ENCODE data around the gene EIF2S1.
A peak's percentile ranks its signal among the peaks of the same experiment; 100 is the strongest.
"Not testable (repeated sequence)": the region's sequence is repeated elsewhere in the genome, so short reads cannot be mapped to it uniquely, and the experiment has no call there.

The EIF2S1 gene

DNA sequence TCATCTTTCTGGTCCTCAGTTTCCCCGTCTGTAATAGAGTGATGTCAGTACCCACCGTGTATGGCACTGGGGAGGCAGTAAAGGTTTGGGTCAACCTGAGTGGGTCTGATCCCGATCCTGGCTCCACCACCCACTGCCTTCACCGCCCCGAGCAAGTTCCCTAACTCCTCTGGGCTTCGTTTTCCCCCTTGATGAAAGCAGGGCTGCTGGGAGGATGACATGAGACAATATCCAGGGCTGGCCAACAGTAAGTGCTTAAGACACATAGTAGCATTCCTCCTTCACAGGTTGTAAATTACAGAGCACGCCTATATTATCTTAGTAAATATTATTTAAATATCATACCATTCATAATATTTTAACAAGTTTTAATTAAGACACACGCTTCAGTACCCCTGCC lies 51.2 kb downstream of the EIF2S1 start:
- no peak for DNase-seq (ENCODE audit: low read depth in 2 of 2)

DNA sequence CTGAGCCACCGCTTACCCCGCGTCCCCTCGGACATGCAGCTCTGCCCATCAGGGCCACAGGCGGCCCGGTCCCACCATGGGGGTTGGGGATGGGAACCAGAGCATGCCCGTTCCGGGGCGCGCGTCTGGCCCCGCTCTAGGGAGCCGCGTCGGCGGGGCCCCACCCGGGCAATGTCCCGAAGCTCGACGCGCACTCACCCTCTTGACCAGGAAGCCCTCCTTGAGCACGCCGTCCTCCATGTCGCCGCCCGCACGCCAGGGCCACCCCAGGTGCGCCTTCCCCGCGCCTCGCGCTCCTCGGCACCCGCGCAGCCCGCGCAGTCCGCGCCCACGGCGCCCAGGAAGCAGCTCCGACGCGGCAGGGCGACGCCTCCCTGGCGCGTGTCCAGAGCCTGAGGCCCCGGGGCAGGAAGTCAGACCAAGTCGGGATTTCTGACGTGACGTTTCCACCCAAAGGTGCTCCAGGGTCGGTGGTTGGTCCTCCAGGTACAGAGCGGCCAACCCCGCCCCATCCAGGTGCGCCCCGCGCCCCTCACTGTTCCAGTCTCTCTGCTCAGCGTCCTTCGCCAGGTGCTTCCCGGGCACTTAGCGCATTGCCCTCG lies 51.8 kb downstream of the EIF2S1 start, which contains the start of gene PLEK2:
PLEK2 (minus strand) TSS at position 346 of the 602 bp plus-strand sequence; CDS start at position 240, 106 bp downstream.
- peak in 1 of 2 donors; percentile 12 for DNase-seq (ENCODE audit: low read depth in 2 of 2)

DNA sequence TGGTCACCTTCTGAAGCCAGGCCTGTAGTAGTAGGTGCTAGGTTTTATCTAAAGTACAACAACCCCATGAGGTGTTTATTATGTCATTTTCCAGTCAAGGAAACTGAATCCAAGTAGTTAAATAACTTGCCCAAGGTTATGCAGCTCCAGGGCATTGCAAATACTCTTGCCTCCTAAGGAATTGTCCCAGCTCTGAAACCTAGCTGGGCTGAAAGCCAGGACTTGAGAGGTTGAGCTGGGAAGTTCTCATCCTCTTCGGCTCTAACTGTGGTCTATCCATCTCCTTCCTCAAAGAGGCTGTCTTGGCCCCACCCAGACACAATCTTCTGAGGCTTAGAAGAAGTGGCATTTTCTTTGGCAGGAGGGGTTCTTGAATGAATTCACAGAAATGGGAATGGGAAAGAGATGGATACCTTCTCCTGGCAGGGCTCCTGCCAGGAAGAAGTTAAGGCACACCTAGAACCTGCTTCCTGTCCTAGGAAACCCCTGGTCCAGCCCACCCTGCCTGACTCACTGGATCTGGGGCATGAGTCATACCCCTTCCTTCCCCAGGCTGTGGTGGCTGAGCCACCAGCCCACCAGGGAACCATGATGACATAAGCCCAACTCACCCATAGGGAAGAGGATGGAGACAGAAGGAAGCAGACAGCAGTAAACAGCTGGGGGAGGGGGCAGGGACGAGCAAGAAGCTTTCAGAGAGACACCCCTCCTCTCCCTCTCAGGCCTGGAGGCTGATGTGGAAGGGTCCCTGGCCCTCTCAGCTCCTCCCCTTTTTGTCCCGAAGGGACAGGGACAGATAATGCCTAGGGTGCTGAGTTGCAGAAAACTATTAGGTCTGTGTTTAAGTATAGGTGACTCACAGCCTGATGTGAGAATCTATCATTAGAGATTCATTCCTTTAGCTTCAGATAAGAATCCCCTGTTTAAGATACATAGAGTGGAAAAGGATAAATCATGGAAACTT lies 54.0 kb downstream of the EIF2S1 start:
- peak; percentile 8 to 25 for DNase-seq (ENCODE audit: low read depth in 2 of 2)

DNA sequence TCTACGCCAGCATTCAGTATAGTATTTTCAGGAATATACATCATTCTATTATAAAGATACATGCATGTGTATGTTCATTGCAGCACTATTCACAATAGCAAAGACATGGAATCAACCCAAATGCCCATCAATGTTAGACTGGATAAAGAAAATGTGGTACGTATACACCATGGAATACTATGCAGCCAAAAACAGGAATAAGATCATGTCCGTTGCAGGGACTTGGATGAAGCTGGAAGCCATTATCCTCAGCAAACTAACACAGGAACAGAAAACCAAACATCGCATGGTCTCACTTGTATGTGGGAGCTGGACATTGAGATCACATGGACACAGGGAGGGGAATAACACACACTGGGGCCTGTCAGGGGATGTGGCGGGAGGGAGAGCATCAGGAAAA lies 55.5 kb downstream of the EIF2S1 start:
- not testable (repeated sequence) for DNase-seq (ENCODE audit: low read depth in 2 of 2)

DNA sequence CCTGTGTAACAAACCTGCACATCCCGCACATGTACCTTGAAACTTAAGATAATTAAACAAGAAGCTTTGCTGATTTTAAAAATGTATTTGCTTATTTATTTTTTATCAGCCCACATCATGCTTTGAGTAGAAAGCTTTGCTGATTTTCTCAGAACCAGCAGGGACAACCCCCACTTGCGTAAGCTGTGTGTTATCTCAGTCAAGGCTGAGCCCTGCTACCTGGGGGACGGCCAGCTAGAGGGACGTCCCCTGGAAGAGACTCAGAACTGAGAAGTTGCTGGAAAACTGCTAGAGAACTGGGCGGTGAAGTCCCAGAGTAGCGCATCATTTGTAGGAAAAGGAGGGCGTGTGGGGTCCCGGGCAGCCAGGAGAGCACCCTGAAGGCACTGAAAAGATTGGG lies 56.0 kb downstream of the EIF2S1 start:
- DNase-seq (ENCODE audit: low read depth in 2 of 2): no peak

DNA sequence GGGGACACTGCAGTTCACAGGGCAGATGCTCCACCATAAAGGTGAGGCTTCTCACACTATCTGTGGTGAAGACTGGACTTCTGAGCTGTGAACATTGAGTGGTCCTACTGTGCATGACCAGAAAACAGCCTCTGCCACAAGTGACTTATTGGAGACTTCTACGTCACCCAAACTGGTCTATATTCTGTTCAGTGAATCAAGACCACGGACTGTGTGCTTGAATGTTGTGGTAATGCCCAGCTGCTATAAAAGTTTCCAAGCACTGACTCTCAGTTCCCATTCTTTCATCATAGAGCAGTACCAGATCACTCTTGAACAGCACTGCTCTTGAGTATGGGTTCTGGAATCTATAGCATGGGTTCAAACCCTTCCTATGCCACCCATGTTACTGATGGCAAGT lies 56.7 kb downstream of the EIF2S1 start:
- DNase-seq (ENCODE audit: low read depth in 2 of 2): no peak

DNA sequence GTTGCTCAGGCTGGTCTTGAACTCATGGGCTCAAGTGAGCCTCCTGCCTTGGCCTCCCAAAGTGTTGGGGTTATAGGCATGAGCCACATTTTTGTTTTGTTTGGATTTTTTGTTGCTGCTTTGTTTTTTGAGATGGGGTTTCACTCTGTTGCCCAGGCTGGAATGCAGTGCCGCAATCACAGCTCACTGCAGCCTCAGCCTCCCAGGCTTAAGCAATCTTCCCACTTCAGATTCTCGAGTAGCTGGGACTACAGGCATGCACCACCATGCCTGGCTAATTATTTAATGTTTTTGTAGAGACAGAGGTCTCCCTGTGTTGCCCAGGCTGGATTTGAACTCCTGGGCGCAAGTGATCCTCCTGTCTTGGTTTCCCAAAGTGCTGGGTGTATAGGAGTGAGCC lies 57.5 kb downstream of the EIF2S1 start:
- no peak for DNase-seq (ENCODE audit: low read depth in 2 of 2)

DNA sequence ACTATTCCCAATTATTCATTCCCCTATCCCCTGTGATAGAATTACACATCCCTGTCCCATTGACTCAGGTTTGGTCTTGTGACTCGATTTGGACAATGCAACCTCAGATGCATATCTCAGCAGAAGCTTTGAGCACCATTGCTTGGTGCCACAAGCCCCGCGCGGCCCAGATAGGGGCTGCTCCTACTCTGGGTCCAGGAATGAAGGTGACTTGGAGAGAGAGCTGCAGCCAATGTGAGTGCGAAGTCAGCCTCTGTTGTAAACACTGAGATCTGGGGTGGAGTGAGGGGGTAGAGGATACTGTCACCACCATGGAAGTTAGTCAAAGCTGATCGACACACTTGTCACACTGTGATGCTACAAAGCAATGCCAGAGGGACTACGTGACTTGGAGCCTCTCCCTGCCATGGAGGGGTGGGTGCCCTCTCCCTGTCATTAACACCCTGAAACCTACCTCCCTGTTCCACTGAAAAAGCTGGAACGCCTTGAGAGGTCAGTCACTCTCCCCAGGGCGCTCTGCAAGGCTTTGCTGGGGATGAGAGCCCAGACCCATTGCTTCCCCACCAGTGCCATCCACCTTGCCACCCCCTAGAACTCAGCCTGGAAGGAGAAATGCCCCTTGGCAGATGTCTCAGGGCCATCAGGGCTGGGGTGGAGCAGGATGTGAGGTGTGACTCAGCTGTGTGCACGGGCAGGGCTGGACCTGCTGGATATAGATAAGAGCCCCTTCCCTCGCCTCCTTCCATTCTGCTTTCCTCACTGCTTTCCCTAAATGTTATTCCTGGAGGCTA lies 58.5 kb downstream of the EIF2S1 start:
- DNase-seq (ENCODE audit: low read depth in 2 of 2): no peak

DNA sequence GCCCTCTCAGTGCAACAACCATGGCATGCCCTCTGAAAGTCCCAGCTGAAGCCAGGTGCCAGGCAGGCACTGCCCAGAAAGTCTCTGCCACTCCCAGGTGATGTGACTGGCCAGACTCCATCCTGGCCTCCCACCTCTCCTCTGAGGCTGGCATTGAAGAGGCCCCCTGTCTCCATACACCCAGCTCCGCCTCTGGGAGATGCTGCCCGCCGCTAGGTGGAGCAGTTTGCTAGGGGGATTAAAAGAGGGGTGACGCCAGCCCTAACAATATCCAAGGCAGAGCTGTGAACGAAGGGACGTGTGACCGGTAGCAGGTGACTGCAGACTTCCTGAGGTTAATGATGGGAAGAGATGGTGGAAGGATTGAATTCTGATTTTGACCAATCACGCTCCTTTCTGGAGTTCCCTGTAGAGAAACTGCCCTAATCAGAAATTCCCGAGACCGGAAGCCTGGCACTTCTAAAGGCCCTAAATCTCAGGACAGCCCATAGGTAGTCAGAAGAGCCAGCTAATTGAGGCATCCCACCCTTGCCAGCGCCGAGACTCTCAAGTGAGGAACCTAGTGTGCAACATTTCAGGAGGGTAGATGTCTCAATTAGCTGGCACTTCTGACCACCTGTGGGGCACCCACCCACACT lies 60.1 kb downstream of the EIF2S1 start:
- no peak for DNase-seq (ENCODE audit: low read depth in 2 of 2)

DNA sequence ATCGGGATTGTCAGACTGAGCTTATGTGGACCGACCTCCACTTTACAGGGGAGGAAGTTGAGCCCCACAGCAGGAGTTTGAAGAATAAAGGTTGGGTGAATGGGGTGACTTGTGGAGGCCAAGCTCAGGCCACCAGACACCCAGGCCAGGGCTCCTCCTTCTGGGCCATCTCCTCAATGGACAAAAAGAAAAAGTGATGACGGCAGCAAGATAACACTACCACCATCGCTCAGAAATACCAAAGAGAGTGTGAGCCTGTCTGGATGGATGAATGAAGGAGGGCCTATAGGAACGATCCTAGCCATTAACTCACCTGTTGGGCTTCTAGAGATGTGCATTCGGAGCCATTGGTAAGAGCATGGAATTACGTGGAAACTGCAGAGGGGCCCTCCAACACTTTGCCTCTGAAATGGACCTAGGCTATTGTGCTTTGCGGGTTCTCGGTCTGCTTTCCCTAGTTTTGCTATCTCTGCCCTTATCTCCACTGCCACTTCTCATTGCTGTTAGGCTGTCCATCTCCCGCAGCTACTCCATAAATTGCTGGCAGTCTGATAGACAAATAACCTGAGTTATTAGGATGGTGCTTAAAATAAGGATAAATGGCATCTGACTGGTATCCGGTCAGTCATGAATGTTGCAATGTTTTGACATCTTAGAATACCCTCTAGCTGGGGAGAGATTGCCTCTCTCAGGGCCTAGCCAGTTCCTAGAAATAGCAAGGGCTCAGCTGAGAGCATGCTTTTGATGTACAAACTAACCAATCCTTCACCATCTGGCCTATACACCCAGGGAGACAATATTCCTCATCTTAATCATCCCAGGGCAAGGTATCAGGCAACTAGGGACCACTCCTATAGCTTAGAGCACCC lies 61.5 kb downstream of the EIF2S1 start:
- DNase-seq (ENCODE audit: low read depth in 2 of 2): no peak

DNA sequence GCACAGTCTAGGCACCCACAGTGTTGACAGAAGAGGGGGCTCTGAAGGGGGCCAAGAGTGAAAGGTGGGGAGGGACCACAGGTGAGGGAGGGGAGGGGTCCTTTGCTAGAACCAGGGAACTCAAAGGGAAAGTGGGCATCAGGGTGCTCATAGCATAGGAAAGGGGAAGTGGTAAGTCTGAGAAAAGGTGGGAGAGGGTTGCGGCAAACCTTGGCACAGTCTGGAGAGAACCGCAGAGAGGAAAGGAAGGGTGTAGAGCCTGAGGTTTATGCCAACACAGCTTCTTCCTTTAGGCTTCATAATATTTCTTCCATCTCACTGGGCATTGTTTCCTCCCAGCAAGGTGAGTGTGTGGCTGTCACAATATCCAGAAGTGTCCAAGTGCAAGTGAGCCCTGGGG lies 63.3 kb downstream of the EIF2S1 start:
- DNase-seq (ENCODE audit: low read depth in 2 of 2): no peak

DNA sequence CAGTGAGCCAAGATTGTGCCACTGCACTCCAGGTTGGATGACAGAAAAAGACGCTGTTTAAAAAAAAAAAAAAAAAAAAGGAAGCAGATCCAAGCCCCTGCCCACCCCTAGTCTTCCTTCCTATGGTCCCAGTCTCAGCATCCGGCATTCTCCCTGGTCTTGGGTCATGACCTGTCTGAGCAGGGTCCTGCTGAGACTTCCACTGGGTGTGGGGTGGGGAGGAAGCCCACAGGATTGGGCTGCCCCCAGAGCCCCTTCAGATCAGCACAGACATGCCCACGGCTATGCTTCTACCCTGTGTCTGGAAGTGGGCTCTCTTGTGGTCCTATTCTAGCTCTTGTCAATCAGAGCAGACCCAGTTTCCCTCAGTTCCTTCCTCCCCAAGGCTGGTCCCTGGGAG lies 64.4 kb downstream of the EIF2S1 start:
- DNase-seq (ENCODE audit: low read depth in 2 of 2): no peak

DNA sequence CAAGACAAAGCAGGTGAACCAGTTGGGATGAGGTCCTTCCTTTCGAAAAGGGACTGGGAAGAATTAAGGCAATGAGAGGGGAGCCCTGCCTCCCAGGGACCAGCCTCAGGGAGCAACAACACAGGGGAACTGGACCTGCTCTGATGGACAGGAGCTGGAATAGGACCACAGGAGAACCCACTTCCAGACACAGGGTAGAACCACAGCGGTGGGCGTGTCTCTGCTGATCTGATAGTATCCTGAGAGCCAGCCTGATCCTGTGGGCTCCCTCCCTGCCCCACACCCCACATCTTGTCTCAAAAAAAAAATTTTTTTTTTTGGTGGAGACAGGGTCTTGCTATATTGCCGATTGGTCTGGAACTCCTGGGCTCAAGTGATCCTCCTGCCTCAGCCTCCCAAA lies 65.5 kb downstream of the EIF2S1 start:
- DNase-seq (ENCODE audit: low read depth in 2 of 2): no peak

DNA sequence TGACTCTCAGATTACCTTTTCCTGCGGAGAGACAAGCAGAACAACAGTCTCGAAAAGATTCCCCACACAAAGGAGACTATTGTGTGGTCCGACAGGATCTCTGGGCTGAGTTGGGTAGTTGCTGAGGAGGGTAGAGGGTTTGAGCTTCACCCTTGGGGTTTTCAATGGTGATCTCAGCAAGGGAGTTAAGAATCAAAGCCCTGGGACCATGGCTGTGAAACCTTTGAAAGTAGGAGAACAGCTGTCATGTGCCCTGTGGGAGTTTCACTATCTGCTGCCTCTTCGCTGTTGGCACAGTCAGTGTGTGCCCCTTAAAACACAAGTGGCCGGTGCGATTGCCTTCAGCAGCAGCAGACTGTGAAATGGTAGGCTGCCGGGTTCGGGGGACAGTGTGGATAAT lies 66.0 kb downstream of the EIF2S1 start:
- DNase-seq (ENCODE audit: low read depth in 2 of 2): no peak

DNA sequence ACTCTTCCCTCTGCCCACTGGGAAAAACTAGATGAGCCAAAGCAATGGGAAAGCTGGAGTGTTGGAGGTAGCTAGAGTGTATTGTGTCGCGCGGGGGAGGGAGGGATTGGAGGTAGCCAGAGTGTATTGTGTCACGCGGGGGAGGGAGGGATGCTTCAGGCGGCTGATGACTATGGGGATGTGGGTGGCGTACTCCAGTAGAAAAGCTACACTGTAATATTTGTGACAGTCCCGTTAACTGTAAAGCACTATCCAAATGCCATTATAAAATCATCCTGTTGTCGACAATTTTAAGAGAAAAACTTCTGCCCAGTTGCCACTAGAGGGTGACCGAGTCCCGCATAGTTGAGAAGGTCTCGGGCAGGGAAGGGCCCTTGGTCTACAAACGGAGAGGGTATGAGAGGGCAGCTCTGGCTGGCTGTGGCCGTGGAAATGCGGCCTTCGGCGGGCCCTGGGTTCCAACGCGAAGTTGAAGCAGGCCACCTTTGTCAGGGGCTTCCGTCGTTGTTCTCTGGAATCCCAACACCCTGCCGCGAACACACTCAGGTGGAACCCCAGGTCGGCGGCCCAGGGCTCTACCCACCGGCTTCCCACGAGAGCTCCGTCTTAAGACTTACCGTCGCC lies 67.0 kb downstream of the EIF2S1 start:
- DNase-seq (ENCODE audit: low read depth in 2 of 2): peak; percentile 27 to 33

DNA sequence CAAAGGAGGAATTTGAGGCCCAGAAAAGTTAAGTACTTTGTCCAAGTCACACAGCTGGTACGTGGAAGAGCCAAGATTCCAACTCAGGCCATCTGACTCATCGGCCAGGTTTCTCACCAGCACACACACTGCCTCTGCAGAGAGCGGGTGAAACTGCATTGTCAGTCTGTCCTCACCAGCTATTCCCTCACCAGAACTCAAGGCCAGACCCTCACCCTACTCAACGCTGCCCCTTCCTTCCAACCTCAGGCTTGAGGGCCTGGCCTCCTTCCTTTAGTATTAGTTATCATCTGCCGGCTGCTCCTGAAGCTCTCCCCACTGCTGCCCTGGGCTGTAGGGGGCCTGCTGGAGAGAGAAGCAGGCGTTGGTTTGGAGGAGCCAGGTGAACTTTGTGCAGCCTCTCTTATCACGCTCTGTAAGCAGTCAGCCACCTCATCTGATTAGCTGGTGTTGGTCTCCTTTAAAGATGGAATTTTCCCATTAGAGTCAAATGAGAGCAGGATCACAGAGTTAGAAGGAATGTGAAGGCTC lies 68.4 kb downstream of the EIF2S1 start:
- no peak for DNase-seq (ENCODE audit: low read depth in 2 of 2)

DNA sequence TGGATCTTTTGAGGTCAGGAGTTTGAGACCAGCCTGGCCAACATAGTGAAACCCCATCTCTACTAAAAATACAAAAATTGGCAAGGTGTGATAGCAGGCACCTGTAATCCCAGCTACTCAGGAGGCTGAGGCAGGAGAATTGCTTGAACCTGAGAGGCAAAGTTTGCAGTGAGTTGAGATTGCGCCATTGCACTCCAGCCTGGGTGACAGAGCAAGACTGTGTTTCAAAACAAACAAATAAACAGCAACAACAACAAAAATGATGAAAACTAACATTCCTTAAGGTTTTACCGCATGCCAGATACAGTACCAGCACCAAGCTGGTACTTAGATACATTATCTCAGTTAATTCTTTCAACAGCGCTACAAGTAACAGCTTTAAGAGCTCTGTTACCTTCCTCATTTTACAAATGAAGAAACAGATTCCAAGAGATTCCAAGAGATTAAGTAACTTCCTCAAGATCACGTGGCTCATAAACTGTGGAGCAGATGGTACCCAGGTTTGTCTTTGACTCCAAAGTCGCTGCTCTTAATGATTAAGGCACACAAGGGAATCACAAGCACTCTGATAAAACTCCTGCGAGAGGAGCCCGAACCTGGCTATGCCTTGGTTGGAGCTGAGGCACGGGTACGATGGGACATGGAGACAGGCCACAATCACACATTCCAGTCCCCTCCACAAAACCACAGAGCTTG lies 69.5 kb downstream of the EIF2S1 start:
- no peak for DNase-seq (ENCODE audit: low read depth in 2 of 2)

DNA sequence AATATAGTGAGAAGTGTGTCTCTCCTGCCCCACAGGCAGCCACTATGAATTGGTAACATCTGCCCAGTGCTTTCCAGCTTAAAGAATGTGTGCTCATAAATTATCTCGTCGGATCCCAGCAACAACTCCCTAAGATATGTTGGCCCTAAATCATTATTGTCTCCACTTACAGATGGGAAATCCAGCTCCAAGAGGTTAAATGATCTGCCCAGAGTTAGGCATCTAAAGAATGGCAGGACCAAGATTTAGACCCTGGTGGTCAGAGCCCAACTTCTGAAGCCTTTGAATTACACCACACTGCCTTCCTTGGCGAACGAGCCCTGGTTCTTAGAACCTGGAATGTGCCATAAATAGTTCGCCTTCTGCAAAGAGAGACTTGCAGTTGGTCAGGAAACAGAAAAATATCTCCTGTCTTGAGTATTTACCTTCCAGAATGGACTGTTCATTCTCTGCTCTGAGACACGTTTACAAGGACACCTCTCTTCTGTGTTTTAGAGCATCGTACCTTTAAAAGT lies 72.0 kb downstream of the EIF2S1 start:
- DNase-seq (ENCODE audit: low read depth in 2 of 2): no peak

DNA sequence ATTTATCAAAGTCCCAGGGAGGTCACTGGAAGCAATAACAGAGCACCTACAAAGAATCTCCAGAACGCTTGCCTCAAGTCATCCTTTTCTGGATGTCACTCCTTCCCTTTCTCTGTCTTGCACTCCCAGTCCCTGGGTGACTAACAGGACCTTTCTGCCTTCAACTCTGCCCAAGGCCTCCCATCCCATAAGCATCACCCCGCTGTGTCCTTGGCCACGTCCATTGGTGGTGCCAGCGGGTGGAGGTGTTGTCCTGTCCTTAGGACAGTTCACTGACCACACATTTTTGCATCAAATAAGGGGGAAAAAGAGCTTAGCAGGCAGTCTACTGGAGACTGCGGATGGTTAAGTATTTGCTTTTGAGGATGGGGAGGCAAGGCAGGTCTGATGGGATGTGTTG lies 75.5 kb downstream of the EIF2S1 start:
- DNase-seq (ENCODE audit: low read depth in 2 of 2): no peak

Measured in stimulated activated CD8-positive, alpha-beta memory T cell treated with anti-CD3 and anti-CD28 coated beads, Interleukin-15, amount 100 ng/mL, for 4 hours (primary cell).